ENCODE data around the gene WIPI1. TPM values are rescaled to one million over a fixed set of nuclear protein-coding genes. Genes with fewer than 3 reads are reported as not detected.

WIPI1 gene
- total RNA-seq, 1 donor from 2014 or later, result 14.1 TPM

DNA sequence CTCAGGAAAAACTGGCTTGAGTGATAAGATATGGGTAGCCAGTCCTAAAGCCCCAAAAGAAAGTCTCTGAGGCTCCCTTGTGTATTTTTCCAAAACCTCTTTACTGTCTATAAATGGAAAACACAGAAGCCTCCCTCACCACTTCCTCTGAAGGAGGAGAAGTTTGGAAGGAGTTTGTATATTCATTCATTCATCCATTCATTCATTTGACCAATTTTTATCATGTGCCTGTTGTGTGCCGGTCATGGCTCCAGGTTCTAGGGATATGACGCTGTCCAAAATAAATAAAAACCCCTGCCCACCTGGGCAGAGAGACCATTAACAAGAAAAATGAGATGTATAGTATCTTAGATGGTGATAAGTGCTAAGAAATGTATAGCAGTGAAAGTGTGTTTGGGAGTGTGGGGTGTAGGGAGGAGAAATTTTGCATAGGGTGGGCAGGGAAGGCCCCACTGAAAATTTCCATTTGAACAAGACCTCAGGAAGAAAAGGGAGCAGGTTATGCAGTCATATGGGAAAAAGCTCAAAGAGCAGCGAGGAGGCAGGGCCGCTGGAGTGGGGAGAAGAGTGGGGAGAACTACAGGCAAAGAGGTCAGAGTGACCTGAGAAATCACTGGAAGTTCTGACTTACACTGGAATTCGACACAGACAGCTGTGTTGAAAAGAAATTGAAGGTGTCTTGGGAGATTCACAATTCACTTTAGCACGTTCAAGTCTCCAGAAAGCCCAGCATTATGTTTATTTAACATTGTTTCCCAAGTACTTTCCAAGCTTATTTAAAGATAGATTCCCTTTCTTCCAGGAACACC, 6.1 kb upstream of the WIPI1 start:
- peaks cover 17% of the 10 kb centered on the region for H3K4me1 Mint-ChIP-seq
- peaks cover 24% of the 10 kb centered on the region for H3K27me3 Mint-ChIP-seq (ENCODE audit: low read depth)
- no peaks in the 10 kb centered on the region for H3K9me3 Mint-ChIP-seq
- peak; percentile 2 for TF ChIP-seq CTCF (conservative IDR thresholded peaks at IDR 0.05)
- H3K4me3 Mint-ChIP-seq, result no peak overlapping the region
- no peak overlapping the region for H3K27ac Mint-ChIP-seq (ENCODE audit: unreplicated experiment)
- H3K36me3 Mint-ChIP-seq (ENCODE audit: low read depth), result no peaks in the 10 kb centered on the region
- DNase-seq (ENCODE audit: low read depth, low spot score), result no peak

GRCh38 chr17:68462381-68463210, 5.3 kb upstream of the WIPI1 start:
- no peaks in the 10 kb centered on the region for H3K9me3 Mint-ChIP-seq
- peak; percentile 83 for TF ChIP-seq CTCF (conservative IDR thresholded peaks at IDR 0.05)
- no peak overlapping the region for H3K4me3 Mint-ChIP-seq
- H3K27me3 Mint-ChIP-seq (ENCODE audit: low read depth), result peaks cover 33% of the 10 kb centered on the region
- no peaks in the 10 kb centered on the region for H3K36me3 Mint-ChIP-seq (ENCODE audit: low read depth)
- H3K4me1 Mint-ChIP-seq, result peaks cover 20% of the 10 kb centered on the region
- peak; percentile 60 for DNase-seq (ENCODE audit: low read depth, low spot score)
- no peak overlapping the region for H3K27ac Mint-ChIP-seq (ENCODE audit: unreplicated experiment)

- Mint-ChIP-seq H3K27me3 (ENCODE audit: low read depth) (peaks cover 33% of the 10 kb centered on the region), H3K4me1 (peaks cover 23% of the 10 kb centered on the region), H3K36me3 (ENCODE audit: low read depth) (no peaks in the 10 kb centered on the region), H3K27ac (ENCODE audit: unreplicated experiment) (no peak overlapping the region), H3K9me3 (no peaks in the 10 kb centered on the region), H3K4me3 (no peak overlapping the region)
- DNase-seq (ENCODE audit: low read depth, low spot score), result no peak
- TF ChIP-seq CTCF (conservative IDR thresholded peaks at IDR 0.05), result no peak
These were observed 4.3 kb upstream of the WIPI1 start for GRCh38 chr17:68461589-68461988.

DNA sequence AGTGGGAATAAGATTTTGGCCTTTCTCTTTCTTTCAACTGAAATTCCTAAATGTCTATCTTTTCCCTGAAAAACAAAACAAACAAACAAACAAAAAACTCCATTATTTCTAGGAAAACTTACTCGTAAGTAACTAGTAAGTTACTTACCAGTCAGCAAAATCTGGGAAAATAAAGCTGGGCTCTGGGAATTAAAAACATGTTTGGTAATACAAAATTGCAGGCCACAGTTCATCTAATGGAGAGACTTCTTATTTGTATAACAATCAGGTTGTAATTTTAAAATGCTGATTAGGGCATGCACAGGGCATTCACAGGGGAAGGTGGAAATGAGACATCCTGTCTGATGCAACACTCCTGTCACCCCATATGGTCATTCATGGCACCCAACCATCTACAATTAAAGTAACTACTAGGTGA, 3.8 kb upstream of the WIPI1 start:
- Mint-ChIP-seq H3K9me3 (no peaks in the 10 kb centered on the region), H3K4me1 (peaks cover 26% of the 10 kb centered on the region), H3K27ac (ENCODE audit: unreplicated experiment) (no peak overlapping the region), H3K36me3 (ENCODE audit: low read depth) (no peaks in the 10 kb centered on the region), H3K27me3 (ENCODE audit: low read depth) (peaks cover 33% of the 10 kb centered on the region), H3K4me3 (no peak overlapping the region)
- DNase-seq (ENCODE audit: low read depth, low spot score), result no peak
- no peak for TF ChIP-seq CTCF (conservative IDR thresholded peaks at IDR 0.05)

GRCh38 chr17:68460715-68461114, 3.4 kb upstream of the WIPI1 start:
- DNase-seq (ENCODE audit: low read depth, low spot score), result no peak
- no peaks in the 10 kb centered on the region for H3K36me3 Mint-ChIP-seq (ENCODE audit: low read depth)
- H3K27ac Mint-ChIP-seq (ENCODE audit: unreplicated experiment), result no peak overlapping the region
- TF ChIP-seq CTCF (conservative IDR thresholded peaks at IDR 0.05), result no peak
- H3K4me1 Mint-ChIP-seq, result peaks cover 27% of the 10 kb centered on the region
- peaks cover 33% of the 10 kb centered on the region for H3K27me3 Mint-ChIP-seq (ENCODE audit: low read depth)
- H3K4me3 Mint-ChIP-seq, result no peak overlapping the region
- no peaks in the 10 kb centered on the region for H3K9me3 Mint-ChIP-seq

All from neural crest cell (in vitro differentiated cells).